UCSD-AML1 (cell line): Measurements from ENCODE around the gene ASIC4.

Source experiments
- DNase-seq: peaks from one replicate; lab custom pipeline; 2025; ENCODE audit not compliant: unreplicated experiment; lab: John Stamatoyannopoulos, UW

ASIC4 gene

GRCh38 chr2:219566640-219567039, 52.4 kb downstream of the ASIC4 start:
- DNase-seq = no peak

GRCh38 chr2:219567131-219567530, 52.8 kb downstream of the ASIC4 start:
- no peak for DNase-seq

GRCh38 chr2:219567791-219568361, 53.6 kb downstream of the ASIC4 start:
- no peak for DNase-seq

GRCh38 chr2:219569041-219569440, 54.8 kb downstream of the ASIC4 start:
- no peak for DNase-seq

GRCh38 chr2:219569635-219570034, 55.4 kb downstream of the ASIC4 start:
- DNase-seq = no peak

GRCh38 chr2:219570194-219570923, 56.1 kb downstream of the ASIC4 start:
- peak; percentile 28 for DNase-seq

- DNase-seq = no peak
These were observed 56.6 kb downstream of the ASIC4 start for GRCh38 chr2:219570924-219571310.

- DNase-seq = peak; percentile 80
These were observed 57.3 kb downstream of the ASIC4 start, which contains the start of gene OBSL1 for GRCh38 chr2:219571311-219572236. OBSL1 (minus strand) TSS chr2:219571539; CDS start chr2:219571232, 307 bp downstream.

GRCh38 chr2:219572237-219573001, 58.1 kb downstream of the ASIC4 start, which contains the start of gene INHA:
INHA (plus strand) TSS chr2:219572310; CDS start chr2:219572375, 65 bp downstream.
- no peak for DNase-seq

- DNase-seq = no peak
These were observed 58.9 kb downstream of the ASIC4 start for GRCh38 chr2:219573166-219573565.

- DNase-seq = no peak
These were observed 60.4 kb downstream of the ASIC4 start for GRCh38 chr2:219574484-219575311.

- DNase-seq = no peak
These were observed 61.6 kb downstream of the ASIC4 start for GRCh38 chr2:219575566-219576504.

- no peak for DNase-seq
These were observed 62.5 kb downstream of the ASIC4 start for GRCh38 chr2:219576505-219577388.

- DNase-seq = no peak
These were observed 64.7 kb downstream of the ASIC4 start for GRCh38 chr2:219578811-219579613.

GRCh38 chr2:219581346-219581745, 67.1 kb downstream of the ASIC4 start:
- no peak for DNase-seq
